BJ (cell line): ENCODE results near the gene KRTDAP. TPM values are rescaled to one million over a fixed set of nuclear protein-coding genes. Genes with fewer than 3 reads are reported as not detected.

ENCODE experiments used
- CTCF ChIA-PET: fragments of 350-600 bp; formaldehyde crosslinking; extraction: SDS; loops from one replicate; lab custom pipeline; 2021; ENCODE audit warnings: antibody characterized with exemption, inconsistent platforms; lab: Yijun Ruan, JAX
- POLR2A ChIA-PET: fragments of 300-600 bp; sonication (Branson Sonifier 250); formaldehyde crosslinking; extraction: SDS; loops from one replicate; lab custom pipeline; 2021; ENCODE audit warnings: antibody characterized with exemption; lab: Charles Lee
- DNase-seq: peaks from one replicate; pipeline ENCODE4 v3.0.0-alpha.2; 2011; ENCODE audit warnings: low read depth
- H3K27me3 ChIP-seq: 2 replicates; pipeline ENCODE4 v1.6.0; 2011; ENCODE audit warnings: low read length; ENCODE audit not compliant: control insufficient read depth, insufficient read depth
- H3K36me3 ChIP-seq: 2 replicates; pipeline ENCODE4 v1.5.1; 2011; ENCODE audit warnings: low read length; ENCODE audit not compliant: control insufficient read depth, insufficient read depth
- H3K4me3 ChIP-seq: 2 replicates; pipeline ENCODE4 v1.5.1; 2011; ENCODE audit warnings: low read depth, mild to moderate bottlenecking, control low read depth, low read length
- polyA plus RNA-seq: library from polyadenylated mRNA; depleted of rRNA; stranded (reverse); fragments of >200 nt; gene quantifications from 2 replicates; pipeline ENCODE4 v1.2.3, GENCODE V29; 2011
- TF ChIP-seq, protein P1 (sequence below): IDR thresholded peaks from 2 replicates; pipeline ENCODE4 v1.5.1; 2011; ENCODE audit warnings: low read depth, mild to moderate bottlenecking, control low read depth, inconsistent platforms, low read length, moderate library complexity; ENCODE audit not compliant: insufficient read depth

KRTDAP gene
- polyA plus RNA-seq, 1 experiment, result not detected

- ChIA-PET CTCF (no interaction called here), POLR2A (no interaction called here)
- no peaks in the 10 kb centered on the region for H3K27me3 ChIP-seq
Measured at GRCh38 chr19:35451338-35452096, 38.7 kb downstream of the KRTDAP start.

GRCh38 chr19:35449359-35450043, 40.8 kb downstream of the KRTDAP start:
- Histone ChIP-seq H3K27me3 (0 out of 2 replicates have a peak, but pooled peaks cover 2% of the 10 kb centered on the region), H3K36me3 (no peaks in the 10 kb centered on the region), H3K4me3 (no peak overlapping the region)
- TF ChIP-seq, protein P1, sequence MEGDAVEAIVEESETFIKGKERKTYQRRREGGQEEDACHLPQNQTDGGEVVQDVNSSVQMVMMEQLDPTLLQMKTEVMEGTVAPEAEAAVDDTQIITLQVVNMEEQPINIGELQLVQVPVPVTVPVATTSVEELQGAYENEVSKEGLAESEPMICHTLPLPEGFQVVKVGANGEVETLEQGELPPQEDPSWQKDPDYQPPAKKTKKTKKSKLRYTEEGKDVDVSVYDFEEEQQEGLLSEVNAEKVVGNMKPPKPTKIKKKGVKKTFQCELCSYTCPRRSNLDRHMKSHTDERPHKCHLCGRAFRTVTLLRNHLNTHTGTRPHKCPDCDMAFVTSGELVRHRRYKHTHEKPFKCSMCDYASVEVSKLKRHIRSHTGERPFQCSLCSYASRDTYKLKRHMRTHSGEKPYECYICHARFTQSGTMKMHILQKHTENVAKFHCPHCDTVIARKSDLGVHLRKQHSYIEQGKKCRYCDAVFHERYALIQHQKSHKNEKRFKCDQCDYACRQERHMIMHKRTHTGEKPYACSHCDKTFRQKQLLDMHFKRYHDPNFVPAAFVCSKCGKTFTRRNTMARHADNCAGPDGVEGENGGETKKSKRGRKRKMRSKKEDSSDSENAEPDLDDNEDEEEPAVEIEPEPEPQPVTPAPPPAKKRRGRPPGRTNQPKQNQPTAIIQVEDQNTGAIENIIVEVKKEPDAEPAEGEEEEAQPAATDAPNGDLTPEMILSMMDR, result no peak
- no peak for DNase-seq
- POLR2A ChIA-PET, result interaction anchor here (0.7 kb wide), 1 partner anchor 49 kb away, joined by 20 read pairs; no protein-coding TSS in a partner anchor
- CTCF ChIA-PET, result no interaction called here

More at GRCh38 chr19:35451338-35452096, 38.7 kb downstream of the KRTDAP start:
- no peak for DNase-seq
- Histone ChIP-seq H3K36me3 (no peaks in the 10 kb centered on the region), H3K4me3 (no peak overlapping the region)
- TF ChIP-seq, protein P1, result no peak

GRCh38 chr19:35447606-35448469, 42.4 kb downstream of the KRTDAP start, which contains the start of gene FFAR2:
Gene FFAR2 (plus strand): TSS chr19:35448257. CDS start chr19:35449715, 1,458 bp downstream.
- 0 out of 2 replicates have a peak, but pooled peaks cover 2% of the 10 kb centered on the region for H3K27me3 ChIP-seq
- ChIA-PET CTCF (no interaction called here), POLR2A (no interaction called here)
- H3K36me3 ChIP-seq, result no peaks in the 10 kb centered on the region
- H3K4me3 ChIP-seq, result no peak within 1 kb of the TSS
- DNase-seq, result no peak
- TF ChIP-seq, protein P1, result no peak

DNA sequence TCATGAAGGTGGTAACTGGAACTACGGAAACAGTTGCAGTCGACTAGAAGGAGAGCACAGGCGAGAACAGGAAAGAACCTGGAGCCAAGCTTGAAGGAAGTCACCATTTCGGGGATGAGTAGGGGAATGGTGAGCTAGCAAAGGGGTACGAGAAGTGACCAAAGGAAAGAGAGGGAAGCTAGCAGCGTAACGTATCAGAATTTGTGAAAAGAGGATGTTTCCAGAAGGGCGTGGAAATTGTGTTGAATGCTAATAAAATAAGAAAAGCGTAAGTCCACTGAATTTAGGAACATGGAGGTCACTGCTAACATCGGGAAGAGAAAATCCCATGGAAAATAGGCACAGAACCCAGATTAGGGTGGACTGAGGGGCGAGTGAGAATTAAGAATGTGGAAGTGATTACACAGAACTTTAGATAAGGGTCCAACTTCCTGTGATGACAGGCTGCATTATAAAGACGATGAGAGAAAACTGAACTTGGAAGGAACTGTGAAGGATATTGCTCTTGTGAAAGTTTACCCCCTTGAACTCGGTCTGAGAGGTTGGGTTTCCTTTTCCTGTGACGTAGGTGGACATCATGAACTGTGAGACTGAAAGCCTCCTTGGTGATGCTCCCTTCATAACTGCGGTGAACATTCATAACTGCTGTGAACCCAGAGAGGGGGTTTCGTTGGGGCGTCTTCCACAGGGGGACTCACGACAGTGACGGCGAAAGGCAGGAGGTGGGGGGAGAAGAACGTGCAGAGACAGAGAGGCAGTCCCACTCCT, 44.3 kb downstream of the KRTDAP start:
- Histone ChIP-seq H3K36me3 (no peaks in the 10 kb centered on the region), H3K4me3 (no peak overlapping the region), H3K27me3 (0 out of 2 replicates have a peak, but pooled peaks cover 4% of the 10 kb centered on the region)
- ChIA-PET POLR2A (no interaction called here), CTCF (no interaction called here)
- TF ChIP-seq, protein P1, result no peak
- DNase-seq, result no peak
